Activated naive CD4-positive, alpha-beta T cell treated with anti-CD3 and anti-CD28 coated beads, Interleukin-2, amount 50 U/mL, for 72 hours (primary cell): ENCODE results near the gene PARP11. TPM values are rescaled to one million over a fixed set of nuclear protein-coding genes. Genes with fewer than 3 reads are reported as not detected.
"Not testable (repeated sequence)": the region's sequence is repeated elsewhere in the genome, so short reads cannot be mapped to it uniquely, and the experiment has no call there.

Experiments used
- ATAC-seq, 2 donors: fragments of 150-1000 bp; cut with Tn5 transposase; 2 replicates each; pipeline ENCODE4 v1.10.0; 2021; ENCODE audit warnings: mild to moderate bottlenecking in 2 of 2, moderate library complexity in 2 of 2
- DNase-seq, 2 donors: peaks; one replicate each; pipeline ENCODE4 v3.0.0; 2021 to 2022; ENCODE audit warnings: low spot score in 2 of 2
- H3K27ac Mint-ChIP-seq, 2 donors: one replicate each; pipeline ENCODE4 v1.8.0; 2022; ENCODE audit warnings: mild to moderate bottlenecking in 2 of 2, mixed read lengths in 2 of 2
- H3K36me3 Mint-ChIP-seq, 2 donors: one replicate each; pipeline ENCODE4 v1.8.0; 2022; ENCODE audit warnings: mixed read lengths in 2 of 2
- H3K9me3 Mint-ChIP-seq, 2 donors: one replicate each; pipeline ENCODE4 v1.8.0; 2022; ENCODE audit warnings: mixed read lengths in 2 of 2
- total RNA-seq, 2 donors: library from RNA; stranded (reverse); gene quantifications; one replicate each; pipeline ENCODE4 v1.2.3, GENCODE V29; 2022

The PARP11 gene
- total RNA-seq, 2 donors from 2014 or later, result 25.2 to 30.2 TPM

- peaks cover 11 to 45% of the 10 kb centered on the region in 2 donors for H3K36me3 Mint-ChIP-seq
- DNase-seq, result peak in 1 of 2 donors; percentile 7
- H3K9me3 Mint-ChIP-seq, result peaks cover 0 to 11% of the 10 kb centered on the region in 2 donors
- H3K27ac Mint-ChIP-seq, result not testable (repeated sequence)
- peak; percentile 64 to 68 for ATAC-seq
These were observed 34.3 kb downstream of the PARP11 start for GRCh38 chr12:3838701-3839548.

GRCh38 chr12:3838076-3838475 lies 35.1 kb downstream of the PARP11 start:
- H3K36me3 Mint-ChIP-seq, result peaks cover 11 to 45% of the 10 kb centered on the region in 2 donors

GRCh38 chr12:3837049-3837448 lies 36.1 kb downstream of the PARP11 start:
- Mint-ChIP-seq H3K27ac (peak overlapping the region in 1 of 2 donors; percentile 39), H3K36me3 (peaks cover 9 to 43% of the 10 kb centered on the region in 2 donors), H3K9me3 (peaks cover 0 to 11% of the 10 kb centered on the region in 2 donors)
- DNase-seq (no peak), ATAC-seq (no peak)

More at GRCh38 chr12:3838076-3838475, 35.1 kb downstream of the PARP11 start:
- DNase-seq (no peak), ATAC-seq (no peak)
- Mint-ChIP-seq H3K27ac (no peak overlapping the region), H3K9me3 (peaks cover 0 to 11% of the 10 kb centered on the region in 2 donors)

GRCh38 chr12:3836641-3837040 lies 36.6 kb downstream of the PARP11 start:
- Mint-ChIP-seq H3K9me3 (peaks cover 0 to 11% of the 10 kb centered on the region in 2 donors), H3K27ac (peak overlapping the region in 1 of 2 donors; percentile 39), H3K36me3 (peaks cover 5 to 39% of the 10 kb centered on the region in 2 donors)
- DNase-seq (no peak), ATAC-seq (no peak)

- no peak overlapping the region for H3K27ac Mint-ChIP-seq
- DNase-seq (no peak), ATAC-seq (no peak)
- H3K9me3 Mint-ChIP-seq, result peaks cover 0 to 11% of the 10 kb centered on the region in 2 donors
- peaks cover 5 to 31% of the 10 kb centered on the region in 2 donors for H3K36me3 Mint-ChIP-seq
These were observed 37.3 kb downstream of the PARP11 start for GRCh38 chr12:3835914-3836313.

- peaks cover 0 to 11% of the 10 kb centered on the region in 2 donors for H3K9me3 Mint-ChIP-seq
- peaks cover 5 to 31% of the 10 kb centered on the region in 2 donors for H3K36me3 Mint-ChIP-seq
- H3K27ac Mint-ChIP-seq, result no peak overlapping the region
- ATAC-seq (no peak), DNase-seq (no peak)
These were observed 38.4 kb downstream of the PARP11 start for GRCh38 chr12:3834774-3835173.

GRCh38 chr12:3833670-3834310 lies 39.4 kb downstream of the PARP11 start:
- ATAC-seq, result no peak
- peaks cover 0 to 11% of the 10 kb centered on the region in 2 donors for H3K9me3 Mint-ChIP-seq
- DNase-seq, result no peak
- peak overlapping the region in 1 of 2 donors; percentile 56 for H3K27ac Mint-ChIP-seq
- H3K36me3 Mint-ChIP-seq, result peaks cover 5 to 31% of the 10 kb centered on the region in 2 donors

GRCh38 chr12:3832738-3833137 lies 40.5 kb downstream of the PARP11 start:
- H3K36me3 Mint-ChIP-seq, result peaks cover 0 to 21% of the 10 kb centered on the region in 2 donors

GRCh38 chr12:3828888-3829287 lies 44.3 kb downstream of the PARP11 start:
- no peak for ATAC-seq
- no peaks in the 10 kb centered on the region for H3K9me3 Mint-ChIP-seq
- no peaks in the 10 kb centered on the region for H3K36me3 Mint-ChIP-seq
- no peak overlapping the region for H3K27ac Mint-ChIP-seq
- DNase-seq, result no peak

More at GRCh38 chr12:3832738-3833137, 40.5 kb downstream of the PARP11 start:
- H3K27ac Mint-ChIP-seq, result peak overlapping the region in 1 of 2 donors; percentile 15
- H3K9me3 Mint-ChIP-seq, result peaks cover 0 to 6% of the 10 kb centered on the region in 2 donors
- ATAC-seq (no peak), DNase-seq (no peak)

- no peaks in the 10 kb centered on the region for H3K36me3 Mint-ChIP-seq
- H3K9me3 Mint-ChIP-seq, result no peaks in the 10 kb centered on the region
- DNase-seq (no peak), ATAC-seq (peak in 1 of 2 donors; percentile 39)
- H3K27ac Mint-ChIP-seq, result peak overlapping the region in 1 of 2 donors; percentile 14
These were observed 45.7 kb downstream of the PARP11 start for GRCh38 chr12:3827301-3828000.

GRCh38 chr12:3821441-3821840 lies 51.8 kb downstream of the PARP11 start:
- no peaks in the 10 kb centered on the region for H3K9me3 Mint-ChIP-seq
- H3K27ac Mint-ChIP-seq, result no peak overlapping the region
- H3K36me3 Mint-ChIP-seq, result no peaks in the 10 kb centered on the region
- no peak for DNase-seq
- ATAC-seq, result no peak

GRCh38 chr12:3820122-3820521 lies 53.1 kb downstream of the PARP11 start:
- Mint-ChIP-seq H3K36me3 (no peaks in the 10 kb centered on the region), H3K27ac (no peak overlapping the region), H3K9me3 (no peaks in the 10 kb centered on the region)
- no peak for DNase-seq
- ATAC-seq, result peak; percentile 52 to 80

- Mint-ChIP-seq H3K36me3 (no peaks in the 10 kb centered on the region), H3K27ac (no peak overlapping the region), H3K9me3 (no peaks in the 10 kb centered on the region)
- DNase-seq (no peak), ATAC-seq (no peak)
These were observed 56.9 kb downstream of the PARP11 start for GRCh38 chr12:3816266-3816665.

- DNase-seq (no peak), ATAC-seq (no peak)
- H3K36me3 Mint-ChIP-seq, result no peaks in the 10 kb centered on the region
- H3K27ac Mint-ChIP-seq, result no peak overlapping the region
- H3K9me3 Mint-ChIP-seq, result no peaks in the 10 kb centered on the region
These were observed 58.0 kb downstream of the PARP11 start for GRCh38 chr12:3815094-3815766.

- no peak overlapping the region for H3K27ac Mint-ChIP-seq
- DNase-seq, result no peak
- no peaks in the 10 kb centered on the region for H3K36me3 Mint-ChIP-seq
- no peak for ATAC-seq
- no peaks in the 10 kb centered on the region for H3K9me3 Mint-ChIP-seq
These were observed 62.7 kb downstream of the PARP11 start for GRCh38 chr12:3810540-3810939.

GRCh38 chr12:3810016-3810370 lies 63.2 kb downstream of the PARP11 start:
- no peaks in the 10 kb centered on the region for H3K36me3 Mint-ChIP-seq
- no peaks in the 10 kb centered on the region for H3K9me3 Mint-ChIP-seq
- no peak overlapping the region for H3K27ac Mint-ChIP-seq
- DNase-seq, result no peak
- ATAC-seq, result no peak
